ENCODE results near the gene THAP2. TPM values are rescaled to one million over a fixed set of nuclear protein-coding genes. Genes with fewer than 3 reads are reported as not detected.

Gene THAP2
- total and polyA plus RNA-seq, 2 donors (not counting 3 experiments of a cell fraction or from before 2014, with no cell fraction given): 1.4 to 4.4 TPM

Small RNA genes lying within 50 kb of the gene (small RNA-seq; reads per million reads assigned to genes)
- gene RF00560 (ENCODE audit: insufficient read depth, insufficient read length, low read depth, low replicate concordance): not detected

Other genes starting within 250 kb of the THAP2 start
- gene LGR5, start 224.5 kb upstream of the THAP2 start, total RNA-seq: not detected in 2 replicates
- not detected in 2 replicates for gene LGR5, start 224.5 kb upstream of the THAP2 start, polyA plus RNA-seq
- gene ZFC3H1, start 453 bp upstream of the THAP2 start, total RNA-seq: 47.6 and 60.4 TPM in 2 replicates
- 17.5 and 23.6 TPM in 2 replicates for gene ZFC3H1, start 453 bp upstream of the THAP2 start, polyA plus RNA-seq
- 23.8 and 24.4 TPM in 2 replicates for gene TMEM19, start 21.8 kb downstream of the THAP2 start, total RNA-seq
- 16.7 and 20.4 TPM in 2 replicates for gene TMEM19, start 21.8 kb downstream of the THAP2 start, polyA plus RNA-seq
- gene RAB21, start 90.6 kb downstream of the THAP2 start, total RNA-seq: 44.8 and 49.6 TPM in 2 replicates
- gene RAB21, start 90.6 kb downstream of the THAP2 start, polyA plus RNA-seq: 1.8 and 1.9 TPM in 2 replicates
- 29.6 and 32.7 TPM in 2 replicates for gene TBC1D15, start 175.5 kb downstream of the THAP2 start, total RNA-seq
- gene TBC1D15, start 175.5 kb downstream of the THAP2 start, polyA plus RNA-seq: 8.3 and 11.7 TPM in 2 replicates

Data from endothelial cell of umbilical vein (primary cell).